WTC11 (cell line): ENCODE results near the gene NNAT. TPM values are rescaled to one million over a fixed set of nuclear protein-coding genes. Genes with fewer than 3 reads are reported as not detected.

Experiments used
- ATAC-seq: fragments of 200-7000 bp; cut with Tn5 transposase; 2 replicates; pipeline ENCODE4 v1.10.0; 2021; ENCODE audit warnings: mild to moderate bottlenecking, moderate library complexity
- CTCF ChIA-PET: fragments of 300-600 bp; sonication (Branson Sonifier 250); formaldehyde crosslinking; loops from one replicate; lab custom pipeline; 2021; ENCODE audit warnings: antibody characterized with exemption; lab: Charles Lee
- POLR2A ChIA-PET: fragments of 350-600 bp; sonication (Branson Sonifier 250); formaldehyde crosslinking; loops from one replicate; lab custom pipeline; 2021; ENCODE audit warnings: antibody characterized with exemption; lab: Charles Lee
- DNase-seq: peaks from one replicate; pipeline ENCODE4 v3.0.0; 2021; ENCODE audit warnings: low spot score
- H3K27ac Mint-ChIP-seq: 2 replicates; pipeline ENCODE4 v1.8.0; 2021; ENCODE audit warnings: mixed read lengths
- H3K27me3 Mint-ChIP-seq: 2 replicates; pipeline ENCODE4 v1.8.0; 2021; ENCODE audit warnings: low read depth, mild to moderate bottlenecking, moderate library complexity, mixed read lengths
- H3K36me3 Mint-ChIP-seq: 2 replicates; pipeline ENCODE4 v1.8.0; 2021; ENCODE audit warnings: mixed read lengths
- H3K4me1 Mint-ChIP-seq: 2 replicates; pipeline ENCODE4 v1.8.0; 2022; ENCODE audit warnings: mixed read lengths
- H3K4me3 Mint-ChIP-seq: 2 replicates; pipeline ENCODE4 v1.8.0; 2021; ENCODE audit warnings: mild to moderate bottlenecking, moderate library complexity, mixed read lengths
- H3K9me3 Mint-ChIP-seq: 2 replicates; pipeline ENCODE4 v1.8.0; 2021; ENCODE audit warnings: mixed read lengths
- ETV6 ChIP-seq: sonication (generic); formaldehyde crosslinking; IDR thresholded peaks from 2 replicates; pipeline ENCODE4 v1.8.1; 2022; ENCODE audit warnings: mild to moderate bottlenecking, missing genetic modification reagents
- FOXJ3 ChIP-seq: sonication (generic); formaldehyde crosslinking; IDR thresholded peaks from 2 replicates; pipeline ENCODE4 v1.9.0; 2021; ENCODE audit warnings: missing genetic modification reagents, mild to moderate bottlenecking, borderline replicate concordance
- IRF2 ChIP-seq: sonication (generic); formaldehyde crosslinking; IDR thresholded peaks from 2 replicates; pipeline ENCODE4 v1.8.0; 2022; ENCODE audit warnings: low read depth, missing genetic modification reagents, borderline replicate concordance
- MXD4 ChIP-seq: fragments of 250-450 bp; sonication (Bioruptor Pico); IDR thresholded peaks from 2 replicates; pipeline ENCODE4 v1.8.0; 2021; ENCODE audit warnings: mild to moderate bottlenecking, moderate library complexity, borderline replicate concordance
- NR1H2 ChIP-seq: sonication (generic); formaldehyde crosslinking; IDR thresholded peaks from 2 replicates; pipeline ENCODE4 v1.9.0; 2021; ENCODE audit warnings: mild to moderate bottlenecking, moderate library complexity, missing genetic modification reagents
- NR2C2 ChIP-seq: sonication (generic); formaldehyde crosslinking; IDR thresholded peaks from 2 replicates; pipeline ENCODE4 v1.8.0; 2022; ENCODE audit warnings: mild to moderate bottlenecking, missing genetic modification reagents
- RELA ChIP-seq: sonication (generic); formaldehyde crosslinking; IDR thresholded peaks from 2 replicates; pipeline ENCODE4 v1.8.1; 2022; ENCODE audit warnings: missing genetic modification reagents, mild to moderate bottlenecking, borderline replicate concordance
- RORB ChIP-seq: fragments of 250-450 bp; sonication (Bioruptor Pico); IDR thresholded peaks from 2 replicates; pipeline ENCODE4 v1.9.0; 2021; ENCODE audit warnings: mild to moderate bottlenecking
- TEAD4 ChIP-seq: sonication (generic); formaldehyde crosslinking; IDR thresholded peaks from 2 replicates; pipeline ENCODE4 v1.8.0; 2022; ENCODE audit warnings: mild to moderate bottlenecking, missing genetic modification reagents
- TP53 ChIP-seq: sonication (generic); formaldehyde crosslinking; IDR thresholded peaks from 2 replicates; pipeline ENCODE4 v1.8.1; 2023; ENCODE audit warnings: mild to moderate bottlenecking, missing genetic modification reagents
- ZBTB21 ChIP-seq: sonication (generic); formaldehyde crosslinking; IDR thresholded peaks from 2 replicates; pipeline ENCODE4 v1.8.1; 2023; ENCODE audit warnings: mild to moderate bottlenecking, missing genetic modification reagents, borderline replicate concordance
- ZNF219 ChIP-seq: sonication (generic); formaldehyde crosslinking; IDR thresholded peaks from 2 replicates; pipeline ENCODE4 v1.8.0; 2023; ENCODE audit warnings: missing genetic modification reagents, mild to moderate bottlenecking, borderline replicate concordance
- ZNF263 ChIP-seq: sonication (generic); formaldehyde crosslinking; IDR thresholded peaks from 2 replicates; pipeline ENCODE4 v1.8.1; 2022; ENCODE audit warnings: low read depth, mild to moderate bottlenecking, moderate library complexity, missing genetic modification reagents
- ZNF423 ChIP-seq: fragments of 250-450 bp; sonication (Bioruptor Pico); IDR thresholded peaks from 2 replicates; pipeline ENCODE4 v2.1.2; 2022; ENCODE audit warnings: mild to moderate bottlenecking, moderate library complexity
- total RNA-seq: library from RNA; stranded (reverse); gene quantifications from 3 replicates; pipeline ENCODE4 v1.2.3, GENCODE V29; 2021
- TF ChIP-seq, protein P1 (sequence below): fragments of 250-450 bp; sonication (Bioruptor Pico); IDR thresholded peaks from 2 replicates; pipeline ENCODE4 v1.9.0; 2021; ENCODE audit warnings: mild to moderate bottlenecking, borderline replicate concordance
- TF ChIP-seq, protein P2 (sequence below): sonication (generic); formaldehyde crosslinking; IDR thresholded peaks from 2 replicates; pipeline ENCODE4 v1.8.1; 2022; ENCODE audit warnings: low read depth, missing genetic modification reagents, borderline replicate concordance
- TF ChIP-seq, protein P3 (sequence below): fragments of 250-450 bp; sonication (Bioruptor Pico); IDR thresholded peaks from 2 replicates; pipeline ENCODE4 v1.9.0; 2021; ENCODE audit warnings: mild to moderate bottlenecking
- TF ChIP-seq, protein P4 (sequence below): sonication (generic); formaldehyde crosslinking; IDR thresholded peaks from 2 replicates; pipeline ENCODE4 v1.8.0; 2023; ENCODE audit warnings: missing genetic modification reagents
- TF ChIP-seq, protein P5 (sequence below): fragments of 250-450 bp; sonication (Bioruptor Pico); IDR thresholded peaks from 2 replicates; pipeline ENCODE4 v1.8.0; 2021; ENCODE audit warnings: mild to moderate bottlenecking

NNAT gene
- total RNA-seq, 1 experiment from 2014 or later, result 90.0 TPM

DNA sequence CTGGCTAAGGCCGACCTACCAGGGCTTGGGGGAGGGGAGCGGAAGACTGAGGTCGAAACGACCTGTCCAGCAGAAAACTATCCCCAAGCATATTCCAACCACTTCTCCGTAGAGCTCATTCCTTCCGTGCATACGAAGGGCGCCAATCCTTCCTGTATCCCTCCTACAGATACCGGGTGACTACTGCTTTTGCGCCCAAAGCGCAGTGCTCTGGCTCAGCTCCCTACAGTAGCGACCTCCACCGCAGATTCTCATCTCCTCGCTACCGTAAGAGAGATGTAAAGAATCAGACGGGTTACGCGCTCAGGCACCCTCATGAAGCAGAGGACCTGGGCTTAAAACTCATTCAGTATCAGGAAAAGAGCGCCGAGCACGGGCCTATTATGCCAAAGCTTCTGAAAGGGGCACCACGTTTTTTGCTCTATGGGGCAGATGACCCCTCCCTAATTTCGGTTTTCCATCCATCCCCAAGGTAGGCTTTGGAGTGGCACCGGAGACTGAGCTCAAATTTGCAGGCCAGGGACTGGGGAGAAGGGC is 563 bp upstream of the NNAT start:
- CTCF ChIA-PET, result interaction anchor here (0.6 to 2.0 kb wide), 4 partner anchors 23 to 329 kb away, joined by 3 to 15 read pairs (median 5); no protein-coding TSS in a partner anchor
- DNase-seq, result no peak
- H3K4me1 Mint-ChIP-seq, result peaks cover 86% of the 10 kb centered on the region
- peaks cover 29% of the 10 kb centered on the region for H3K36me3 Mint-ChIP-seq
- peak; percentile 6 for ATAC-seq
- H3K4me3 Mint-ChIP-seq, result peak overlapping the region; percentile 75
- H3K9me3 Mint-ChIP-seq, result no peaks in the 10 kb centered on the region
- H3K27ac Mint-ChIP-seq, result peak overlapping the region; percentile 73
- POLR2A ChIA-PET, result interaction anchor here (1.6 kb wide), 1 partner anchor 124 kb away, joined by 6 read pairs; no protein-coding TSS in a partner anchor
- TF ChIP-seq, protein P1, sequence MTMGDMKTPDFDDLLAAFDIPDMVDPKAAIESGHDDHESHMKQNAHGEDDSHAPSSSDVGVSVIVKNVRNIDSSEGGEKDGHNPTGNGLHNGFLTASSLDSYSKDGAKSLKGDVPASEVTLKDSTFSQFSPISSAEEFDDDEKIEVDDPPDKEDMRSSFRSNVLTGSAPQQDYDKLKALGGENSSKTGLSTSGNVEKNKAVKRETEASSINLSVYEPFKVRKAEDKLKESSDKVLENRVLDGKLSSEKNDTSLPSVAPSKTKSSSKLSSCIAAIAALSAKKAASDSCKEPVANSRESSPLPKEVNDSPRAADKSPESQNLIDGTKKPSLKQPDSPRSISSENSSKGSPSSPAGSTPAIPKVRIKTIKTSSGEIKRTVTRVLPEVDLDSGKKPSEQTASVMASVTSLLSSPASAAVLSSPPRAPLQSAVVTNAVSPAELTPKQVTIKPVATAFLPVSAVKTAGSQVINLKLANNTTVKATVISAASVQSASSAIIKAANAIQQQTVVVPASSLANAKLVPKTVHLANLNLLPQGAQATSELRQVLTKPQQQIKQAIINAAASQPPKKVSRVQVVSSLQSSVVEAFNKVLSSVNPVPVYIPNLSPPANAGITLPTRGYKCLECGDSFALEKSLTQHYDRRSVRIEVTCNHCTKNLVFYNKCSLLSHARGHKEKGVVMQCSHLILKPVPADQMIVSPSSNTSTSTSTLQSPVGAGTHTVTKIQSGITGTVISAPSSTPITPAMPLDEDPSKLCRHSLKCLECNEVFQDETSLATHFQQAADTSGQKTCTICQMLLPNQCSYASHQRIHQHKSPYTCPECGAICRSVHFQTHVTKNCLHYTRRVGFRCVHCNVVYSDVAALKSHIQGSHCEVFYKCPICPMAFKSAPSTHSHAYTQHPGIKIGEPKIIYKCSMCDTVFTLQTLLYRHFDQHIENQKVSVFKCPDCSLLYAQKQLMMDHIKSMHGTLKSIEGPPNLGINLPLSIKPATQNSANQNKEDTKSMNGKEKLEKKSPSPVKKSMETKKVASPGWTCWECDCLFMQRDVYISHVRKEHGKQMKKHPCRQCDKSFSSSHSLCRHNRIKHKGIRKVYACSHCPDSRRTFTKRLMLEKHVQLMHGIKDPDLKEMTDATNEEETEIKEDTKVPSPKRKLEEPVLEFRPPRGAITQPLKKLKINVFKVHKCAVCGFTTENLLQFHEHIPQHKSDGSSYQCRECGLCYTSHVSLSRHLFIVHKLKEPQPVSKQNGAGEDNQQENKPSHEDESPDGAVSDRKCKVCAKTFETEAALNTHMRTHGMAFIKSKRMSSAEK (CRISPR knock-in tag), result no peak
- 0 out of 2 replicates have a peak, but pooled peaks have one; percentile 4 for TF ChIP-seq ETV6
- H3K27me3 Mint-ChIP-seq, result no peaks in the 10 kb centered on the region; the same call in 1 of the 2 replicates

DNA sequence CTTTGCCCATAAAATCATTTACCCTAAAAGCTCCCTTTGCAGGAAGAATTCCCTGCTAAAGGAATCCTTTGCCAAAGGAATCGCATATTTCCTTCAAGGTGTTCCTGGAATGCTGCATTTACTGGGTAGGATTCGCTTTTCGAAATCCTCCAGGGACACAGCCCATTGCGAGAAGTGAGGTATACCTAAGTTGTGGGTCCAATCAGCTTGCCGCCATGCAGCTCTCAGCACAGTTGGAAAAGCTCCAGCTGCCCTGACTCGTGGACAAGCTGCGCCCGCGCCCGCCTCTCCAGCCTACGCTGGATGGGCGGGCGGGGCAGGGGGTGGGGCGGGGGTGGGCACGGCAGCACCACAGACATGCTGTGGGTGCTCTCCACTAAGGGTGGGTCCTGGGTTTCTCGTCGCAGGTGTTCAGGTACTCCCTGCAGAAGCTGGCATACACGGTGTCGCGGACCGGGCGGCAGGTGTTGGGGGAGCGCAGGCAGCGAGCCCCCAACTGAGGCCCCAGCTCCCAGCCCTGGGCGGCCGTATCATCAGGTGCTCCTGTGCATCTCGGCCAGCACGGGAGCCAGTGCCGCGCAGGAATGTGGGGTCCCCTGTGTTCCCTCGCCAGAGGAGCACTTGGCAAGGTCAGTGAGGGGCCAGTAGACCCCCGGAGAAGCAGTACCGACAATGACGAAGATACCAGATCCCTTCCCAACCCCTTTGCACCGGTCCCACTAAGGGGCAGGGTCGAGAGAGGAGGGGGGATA is 1.4 kb downstream of the NNAT start:
- ATAC-seq (peak; percentile 40), DNase-seq (peak; percentile 57)

More for the DNA sequence above, 1.4 kb downstream of the NNAT start:
- ChIA-PET CTCF (interaction anchor here (0.6 to 1.3 kb wide), 6 partner anchors 21 to 126 kb away, joined by 3 to 11 read pairs (median 3); no protein-coding TSS in a partner anchor), POLR2A (interaction anchor here (0.8 to 1.0 kb wide), 2 partner anchors 126 to 179 kb away, joined by 4 read pairs; no protein-coding TSS in a partner anchor)
- peaks cover 81% of the 10 kb centered on the region for H3K4me1 Mint-ChIP-seq
- H3K27me3 Mint-ChIP-seq, result no peaks in the 10 kb centered on the region; the same call in 1 of the 2 replicates
- peak overlapping the region; percentile 75 for H3K4me3 Mint-ChIP-seq
- H3K9me3 Mint-ChIP-seq, result no peaks in the 10 kb centered on the region
- TF ChIP-seq, protein P2, sequence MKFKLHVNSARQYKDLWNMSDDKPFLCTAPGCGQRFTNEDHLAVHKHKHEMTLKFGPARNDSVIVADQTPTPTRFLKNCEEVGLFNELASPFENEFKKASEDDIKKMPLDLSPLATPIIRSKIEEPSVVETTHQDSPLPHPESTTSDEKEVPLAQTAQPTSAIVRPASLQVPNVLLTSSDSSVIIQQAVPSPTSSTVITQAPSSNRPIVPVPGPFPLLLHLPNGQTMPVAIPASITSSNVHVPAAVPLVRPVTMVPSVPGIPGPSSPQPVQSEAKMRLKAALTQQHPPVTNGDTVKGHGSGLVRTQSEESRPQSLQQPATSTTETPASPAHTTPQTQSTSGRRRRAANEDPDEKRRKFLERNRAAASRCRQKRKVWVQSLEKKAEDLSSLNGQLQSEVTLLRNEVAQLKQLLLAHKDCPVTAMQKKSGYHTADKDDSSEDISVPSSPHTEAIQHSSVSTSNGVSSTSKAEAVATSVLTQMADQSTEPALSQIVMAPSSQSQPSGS, result no peak
- no peak for TF ChIP-seq NR2C2
- no peak for TF ChIP-seq FOXJ3 (CRISPR knock-in tag)
- TF ChIP-seq MXD4 (CRISPR knock-in tag), result no peak
- TF ChIP-seq RELA (CRISPR knock-in tag), result no peak
- TF ChIP-seq, protein P3, sequence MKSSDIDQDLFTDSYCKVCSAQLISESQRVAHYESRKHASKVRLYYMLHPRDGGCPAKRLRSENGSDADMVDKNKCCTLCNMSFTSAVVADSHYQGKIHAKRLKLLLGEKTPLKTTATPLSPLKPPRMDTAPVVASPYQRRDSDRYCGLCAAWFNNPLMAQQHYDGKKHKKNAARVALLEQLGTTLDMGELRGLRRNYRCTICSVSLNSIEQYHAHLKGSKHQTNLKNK (CRISPR knock-in tag), result no peak
- no peak for TF ChIP-seq ZNF263
- TF ChIP-seq, protein P4, sequence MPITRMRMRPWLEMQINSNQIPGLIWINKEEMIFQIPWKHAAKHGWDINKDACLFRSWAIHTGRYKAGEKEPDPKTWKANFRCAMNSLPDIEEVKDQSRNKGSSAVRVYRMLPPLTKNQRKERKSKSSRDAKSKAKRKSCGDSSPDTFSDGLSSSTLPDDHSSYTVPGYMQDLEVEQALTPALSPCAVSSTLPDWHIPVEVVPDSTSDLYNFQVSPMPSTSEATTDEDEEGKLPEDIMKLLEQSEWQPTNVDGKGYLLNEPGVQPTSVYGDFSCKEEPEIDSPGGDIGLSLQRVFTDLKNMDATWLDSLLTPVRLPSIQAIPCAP (CRISPR knock-in tag), result no peak
- no peak for TF ChIP-seq TP53
- no peak for TF ChIP-seq IRF2 (CRISPR knock-in tag)
- TF ChIP-seq, protein P5, sequence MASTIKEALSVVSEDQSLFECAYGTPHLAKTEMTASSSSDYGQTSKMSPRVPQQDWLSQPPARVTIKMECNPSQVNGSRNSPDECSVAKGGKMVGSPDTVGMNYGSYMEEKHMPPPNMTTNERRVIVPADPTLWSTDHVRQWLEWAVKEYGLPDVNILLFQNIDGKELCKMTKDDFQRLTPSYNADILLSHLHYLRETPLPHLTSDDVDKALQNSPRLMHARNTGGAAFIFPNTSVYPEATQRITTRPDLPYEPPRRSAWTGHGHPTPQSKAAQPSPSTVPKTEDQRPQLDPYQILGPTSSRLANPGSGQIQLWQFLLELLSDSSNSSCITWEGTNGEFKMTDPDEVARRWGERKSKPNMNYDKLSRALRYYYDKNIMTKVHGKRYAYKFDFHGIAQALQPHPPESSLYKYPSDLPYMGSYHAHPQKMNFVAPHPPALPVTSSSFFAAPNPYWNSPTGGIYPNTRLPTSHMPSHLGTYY, result no peak
- no peak for TF ChIP-seq NR1H2 (CRISPR knock-in tag)
- no peak for TF ChIP-seq ZNF423
- no peak for TF ChIP-seq ZNF219
- TF ChIP-seq RORB (CRISPR knock-in tag), result no peak
- TF ChIP-seq TEAD4 (CRISPR knock-in tag), result no peak
- TF ChIP-seq ZBTB21, result no peak
- peak overlapping the region; percentile 58; the same call in 1 of the 2 replicates for H3K27ac Mint-ChIP-seq
- H3K36me3 Mint-ChIP-seq, result peaks cover 18% of the 10 kb centered on the region
